ENCODE data around the gene BHLHE40. TPM values are rescaled to one million over a fixed set of nuclear protein-coding genes. Genes with fewer than 3 reads are reported as not detected.

The BHLHE40 gene
- total RNA-seq, 1 donor from 2014 or later, result 174 TPM

- H3K4me3 ChIP-seq (ENCODE audit: low read depth, low read length), result no peak overlapping the region
- TF ChIP-seq CTCF (IDR thresholded peaks at IDR 0.05; ENCODE audit: insufficient read depth, low read length, poor library complexity, severe bottlenecking), result no peak
- H3K27me3 ChIP-seq (ENCODE audit: control insufficient read depth, insufficient read depth, low read length), result no peaks in the 10 kb centered on the region
- H3K36me3 ChIP-seq (ENCODE audit: control insufficient read depth, insufficient read depth, low read length), result no peaks in the 10 kb centered on the region
- DNase-seq (ENCODE audit: low read depth), result no peak
Measured at GRCh38 chr3:5020242-5020722, 41.0 kb downstream of the BHLHE40 start.

GRCh38 chr3:5021116-5022092 lies 42.2 kb downstream of the BHLHE40 start:
- TF ChIP-seq CTCF (IDR thresholded peaks at IDR 0.05; ENCODE audit: insufficient read depth, low read length, poor library complexity, severe bottlenecking), result no peak
- Histone ChIP-seq H3K27me3 (ENCODE audit: control insufficient read depth, insufficient read depth, low read length) (no peaks in the 10 kb centered on the region), H3K4me3 (ENCODE audit: low read depth, low read length) (no peak overlapping the region), H3K36me3 (ENCODE audit: control insufficient read depth, insufficient read depth, low read length) (no peaks in the 10 kb centered on the region)
- DNase-seq (ENCODE audit: low read depth), result peak; percentile 73

- Histone ChIP-seq H3K27me3 (ENCODE audit: control insufficient read depth, insufficient read depth, low read length) (no peaks in the 10 kb centered on the region), H3K36me3 (ENCODE audit: control insufficient read depth, insufficient read depth, low read length) (no peaks in the 10 kb centered on the region), H3K4me3 (ENCODE audit: low read depth, low read length) (no peak overlapping the region)
- TF ChIP-seq CTCF (IDR thresholded peaks at IDR 0.05; ENCODE audit: insufficient read depth, low read length, poor library complexity, severe bottlenecking), result no peak
- no peak for DNase-seq (ENCODE audit: low read depth)
Measured at GRCh38 chr3:5022187-5022965, 43.1 kb downstream of the BHLHE40 start.

- Histone ChIP-seq H3K36me3 (ENCODE audit: control insufficient read depth, insufficient read depth, low read length) (no peaks in the 10 kb centered on the region), H3K27me3 (ENCODE audit: control insufficient read depth, insufficient read depth, low read length) (no peaks in the 10 kb centered on the region), H3K4me3 (ENCODE audit: low read depth, low read length) (no peak overlapping the region)
- peak; percentile 99 for DNase-seq (ENCODE audit: low read depth)
- TF ChIP-seq CTCF (IDR thresholded peaks at IDR 0.05; ENCODE audit: insufficient read depth, low read length, poor library complexity, severe bottlenecking), result no peak
Measured at GRCh38 chr3:5022966-5023776, 43.9 kb downstream of the BHLHE40 start.

- no peak overlapping the region for H3K4me3 ChIP-seq (ENCODE audit: low read depth, low read length)
- H3K27me3 ChIP-seq (ENCODE audit: control insufficient read depth, insufficient read depth, low read length), result no peaks in the 10 kb centered on the region
- no peak for DNase-seq (ENCODE audit: low read depth)
- TF ChIP-seq CTCF (IDR thresholded peaks at IDR 0.05; ENCODE audit: insufficient read depth, low read length, poor library complexity, severe bottlenecking), result no peak
- H3K36me3 ChIP-seq (ENCODE audit: control insufficient read depth, insufficient read depth, low read length), result no peaks in the 10 kb centered on the region
Measured at GRCh38 chr3:5023777-5024346, 44.6 kb downstream of the BHLHE40 start.

Measured in kidney epithelial cell (primary cell).